GM06990 (cell line): Measurements from ENCODE around the gene XPNPEP3.

Experiments
- DNase-seq: peaks from one replicate; pipeline ENCODE4 v3.0.0-alpha.2; 2011; ENCODE audit not compliant: insufficient read length; ENCODE audit errors: extremely low read depth
- H3K27me3 ChIP-seq: replicated peaks from 2 replicates; pipeline ENCODE4 v1.6.0; 2011; ENCODE audit warnings: low read length; ENCODE audit not compliant: control insufficient read depth, insufficient read depth
- H3K36me3 ChIP-seq: 2 replicates; pipeline ENCODE4 v1.5.1; 2011; ENCODE audit warnings: low read length; ENCODE audit not compliant: control insufficient read depth, insufficient read depth
- H3K4me3 ChIP-seq: replicated peaks from 2 replicates; pipeline ENCODE4 v1.5.1; 2011; ENCODE audit warnings: low read depth, mild to moderate bottlenecking, control low read depth, low read length
- TF ChIP-seq, protein P1 (sequence below): IDR thresholded peaks from 2 replicates; pipeline ENCODE4 v1.5.1; 2011; ENCODE audit warnings: low read length, control low read depth, mild to moderate bottlenecking, inconsistent platforms; ENCODE audit not compliant: insufficient read depth, poor library complexity, severe bottlenecking

Gene XPNPEP3

DNA sequence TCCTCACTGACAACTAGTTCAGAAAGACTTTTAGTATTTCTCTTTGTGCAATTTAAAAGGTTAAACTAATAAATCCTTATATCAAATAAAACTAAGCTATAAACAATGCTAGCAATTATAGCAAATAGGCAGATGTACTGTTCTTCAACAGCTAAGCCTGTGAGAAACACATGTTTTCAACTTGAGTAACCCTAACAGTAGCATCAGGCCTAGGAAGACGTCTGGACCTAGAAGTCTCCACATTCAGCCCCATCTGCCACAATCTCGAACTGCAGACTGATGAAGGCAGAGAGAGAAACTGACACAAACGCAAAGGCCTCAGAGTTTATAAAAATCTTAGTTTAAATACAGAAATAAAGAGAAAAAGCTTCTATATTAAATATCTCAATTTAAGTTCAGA lies 3.0 kb upstream of the XPNPEP3 start:
- no peak for DNase-seq
- no peaks in the 10 kb centered on the region for H3K27me3 ChIP-seq
- H3K4me3 ChIP-seq = no peak overlapping the region; the same call in 1 of the 2 replicates
- no peaks in the 10 kb centered on the region; the same call in 1 of the 2 replicates for H3K36me3 ChIP-seq
- TF ChIP-seq, protein P1, sequence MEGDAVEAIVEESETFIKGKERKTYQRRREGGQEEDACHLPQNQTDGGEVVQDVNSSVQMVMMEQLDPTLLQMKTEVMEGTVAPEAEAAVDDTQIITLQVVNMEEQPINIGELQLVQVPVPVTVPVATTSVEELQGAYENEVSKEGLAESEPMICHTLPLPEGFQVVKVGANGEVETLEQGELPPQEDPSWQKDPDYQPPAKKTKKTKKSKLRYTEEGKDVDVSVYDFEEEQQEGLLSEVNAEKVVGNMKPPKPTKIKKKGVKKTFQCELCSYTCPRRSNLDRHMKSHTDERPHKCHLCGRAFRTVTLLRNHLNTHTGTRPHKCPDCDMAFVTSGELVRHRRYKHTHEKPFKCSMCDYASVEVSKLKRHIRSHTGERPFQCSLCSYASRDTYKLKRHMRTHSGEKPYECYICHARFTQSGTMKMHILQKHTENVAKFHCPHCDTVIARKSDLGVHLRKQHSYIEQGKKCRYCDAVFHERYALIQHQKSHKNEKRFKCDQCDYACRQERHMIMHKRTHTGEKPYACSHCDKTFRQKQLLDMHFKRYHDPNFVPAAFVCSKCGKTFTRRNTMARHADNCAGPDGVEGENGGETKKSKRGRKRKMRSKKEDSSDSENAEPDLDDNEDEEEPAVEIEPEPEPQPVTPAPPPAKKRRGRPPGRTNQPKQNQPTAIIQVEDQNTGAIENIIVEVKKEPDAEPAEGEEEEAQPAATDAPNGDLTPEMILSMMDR = no peak

DNA sequence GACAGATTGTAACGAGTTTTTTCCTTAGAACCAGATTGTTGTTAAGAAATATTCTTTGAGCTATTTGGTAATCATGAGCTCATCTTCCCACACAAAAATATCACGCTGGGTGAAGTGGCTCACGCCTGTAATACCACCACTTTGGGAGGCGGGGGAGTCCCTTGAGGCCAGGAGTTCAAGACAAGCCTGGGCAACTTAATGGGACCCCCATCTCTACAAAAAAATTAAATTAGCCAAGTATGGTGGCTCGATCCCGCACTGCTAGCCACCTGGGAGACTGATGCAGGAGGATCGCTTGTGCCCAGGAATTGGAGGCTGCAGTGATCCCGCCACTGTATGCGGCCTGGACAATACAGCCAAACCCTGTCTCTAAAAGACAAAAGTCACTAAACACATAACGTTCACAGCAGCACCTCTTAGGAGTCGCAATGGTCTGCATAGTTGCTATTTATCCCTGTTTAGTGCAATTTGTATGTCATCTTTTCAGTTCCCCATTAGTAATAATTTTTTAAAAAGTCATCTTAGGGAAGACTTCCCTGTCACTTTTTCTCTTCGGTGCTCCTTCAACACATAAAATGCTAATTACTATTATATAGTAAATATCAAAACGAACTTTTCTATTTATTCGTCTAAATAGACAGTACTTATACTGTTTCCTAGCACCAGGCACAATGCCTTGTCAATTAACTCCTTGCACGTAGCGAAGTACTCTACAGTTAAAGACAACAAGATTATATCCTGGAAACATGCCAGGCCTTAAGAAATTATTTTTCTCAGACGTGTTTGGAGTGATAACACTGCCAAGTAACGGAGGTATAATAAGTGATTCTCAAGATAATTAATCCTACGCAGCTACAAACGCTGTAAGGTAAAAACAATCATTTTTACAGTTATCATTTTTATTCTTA lies 1.6 kb upstream of the XPNPEP3 start:
- Histone ChIP-seq H3K27me3 (no peaks in the 10 kb centered on the region), H3K4me3 (peak overlapping the region; percentile 99), H3K36me3 (no peaks in the 10 kb centered on the region)
- DNase-seq = peak; percentile 7
- TF ChIP-seq, protein P1 = no peak

DNA sequence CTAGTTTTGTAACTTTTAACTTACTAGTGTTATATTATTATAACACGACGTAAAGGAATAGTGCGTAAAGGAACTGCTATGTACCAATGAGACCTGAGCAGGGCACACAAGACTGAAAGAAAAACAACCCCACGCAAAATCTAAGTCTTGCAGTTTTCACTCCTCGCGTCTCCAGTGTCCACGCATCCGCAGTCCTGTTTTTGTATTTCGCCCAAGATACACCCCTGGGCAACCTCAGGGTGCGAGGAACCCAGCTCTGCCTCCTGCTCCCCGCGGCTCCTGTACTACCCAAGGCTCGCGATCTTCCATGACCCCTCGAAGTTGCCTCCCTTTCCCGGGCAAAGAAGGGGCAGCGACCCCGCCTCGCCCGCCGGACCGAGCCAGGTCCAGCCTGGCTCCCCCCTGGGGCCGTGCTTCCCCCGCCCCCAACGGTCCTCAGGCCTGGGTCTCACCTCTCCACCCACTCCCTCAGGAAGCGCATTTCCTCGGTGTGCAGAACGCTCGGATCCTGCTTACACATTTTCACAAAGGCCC lies 902 bp upstream of the XPNPEP3 start:
- peak; percentile 61 for DNase-seq
- no peaks in the 10 kb centered on the region for H3K27me3 ChIP-seq
- H3K36me3 ChIP-seq = no peaks in the 10 kb centered on the region; the same call in 1 of the 2 replicates
- peak overlapping the region; percentile 99 for H3K4me3 ChIP-seq
- TF ChIP-seq, protein P1 = no peak

DNA sequence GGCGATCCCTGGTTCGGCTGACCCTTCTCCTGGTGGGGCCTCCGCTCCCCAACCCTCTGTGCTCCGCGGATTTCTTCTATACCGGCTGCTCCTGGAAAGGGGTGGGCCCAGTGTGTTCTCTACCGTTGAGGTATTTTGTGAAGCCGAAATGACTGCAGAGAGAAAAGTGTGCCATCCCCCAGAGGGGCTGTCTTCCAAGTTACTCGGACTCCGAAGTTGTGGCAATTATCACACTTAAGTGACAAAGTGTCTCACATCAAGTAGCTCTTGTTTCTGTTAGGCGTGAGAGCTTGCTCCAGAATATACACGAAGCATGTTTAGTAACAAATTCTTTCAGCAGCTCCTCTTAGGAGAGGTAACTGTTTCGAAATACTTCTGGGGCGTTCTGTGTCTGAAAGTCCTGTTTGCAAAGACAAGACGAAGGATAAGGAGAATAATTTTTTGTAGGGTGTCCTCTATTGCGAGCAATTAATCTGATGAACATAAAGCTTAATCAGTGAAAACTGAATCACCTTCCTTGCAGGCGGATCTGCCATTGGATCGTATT lies 434 bp downstream of the XPNPEP3 start:
- TF ChIP-seq, protein P1 = no peak
- DNase-seq = no peak
- H3K4me3 ChIP-seq = peak overlapping the region; percentile 99
- no peaks in the 10 kb centered on the region for H3K27me3 ChIP-seq
- H3K36me3 ChIP-seq = no peaks in the 10 kb centered on the region; the same call in none of the 2 replicates

DNA sequence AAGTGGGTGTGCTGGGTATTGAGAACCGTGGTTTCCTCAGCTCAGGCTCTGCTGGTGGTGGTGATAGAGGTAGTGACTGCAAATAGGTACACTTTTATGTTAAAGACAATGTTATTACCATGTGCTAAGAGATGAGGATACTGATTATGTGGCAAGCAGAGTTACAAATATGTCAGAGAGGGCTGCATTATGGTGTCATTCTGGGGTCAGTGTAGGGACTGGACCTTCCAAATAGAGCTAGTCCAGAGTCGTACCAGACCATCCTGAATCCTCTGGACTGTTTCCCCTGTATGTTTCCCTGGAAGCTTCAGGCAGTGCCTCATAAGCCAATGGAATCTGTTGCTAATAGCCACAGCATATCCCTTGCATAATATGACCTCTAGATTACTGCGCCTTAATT lies 5.1 kb downstream of the XPNPEP3 start, which contains the start of gene DNAJB7:
Gene DNAJB7, minus strand, starts transcription at position 101 of the 400 bp plus-strand sequence. CDS start 119 bp downstream, outside the sequence.
- H3K36me3 ChIP-seq = no peaks in the 10 kb centered on the region; the same call in none of the 2 replicates
- no peak for DNase-seq
- no peak within 1 kb of the TSS for H3K4me3 ChIP-seq
- no peaks in the 10 kb centered on the region for H3K27me3 ChIP-seq
- TF ChIP-seq, protein P1 = no peak
